Common myeloid progenitor, CD34-positive (primary cell): ENCODE data around the gene PPP2R5E.

ENCODE experiments used
- CTCF ChIA-PET: fragments of 350-600 bp; sonication (Branson Sonifier 250); formaldehyde crosslinking; loops from one replicate; lab custom pipeline; 2021; ENCODE audit warnings: antibody characterized with exemption; lab: Charles Lee
- POLR2A ChIA-PET: fragments of 350-600 bp; sonication (Branson Sonifier 250); formaldehyde crosslinking; loops from one replicate; lab custom pipeline; 2021; ENCODE audit warnings: antibody characterized with exemption; lab: Charles Lee
- DNase-seq, 3 donors: peaks; one replicate each; pipeline versions ENCODE4 v3.0.0 to v3.0.0-alpha.2; 2013
- H3K27ac ChIP-seq, 2 experiments: 1 replicate in 1 of 2; 2 replicates in 1 of 2; pipeline ENCODE4 v1.7.0; 2013; ENCODE audit warnings: inconsistent platforms in 2 of 2, low read length in 2 of 2, mild to moderate bottlenecking in 2 of 2, low read depth in 1 of 2, moderate library complexity in 1 of 2; ENCODE audit not compliant: severe bottlenecking in 2 of 2, insufficient read depth in 1 of 2, poor library complexity in 1 of 2
- H3K27me3 ChIP-seq, 5 experiments: replicated peaks in 2 of 5; 1 replicate in 3 of 5; 2 replicates in 2 of 5; pipeline versions ENCODE4 v1.6.1 to v1.7.0; 2013; ENCODE audit warnings: low read length in 4 of 5, mild to moderate bottlenecking in 2 of 5, moderate library complexity in 2 of 5, inconsistent platforms in 1 of 5; ENCODE audit not compliant: insufficient read depth in 5 of 5, control insufficient read depth in 4 of 5
- H3K36me3 ChIP-seq, 4 experiments: 1 replicate in 2 of 4; 2 replicates in 2 of 4; pipeline versions ENCODE4 v1.6.1 to v1.7.0; 2013; ENCODE audit warnings: low read length in 3 of 4, control low read depth in 1 of 4, mild to moderate bottlenecking in 1 of 4; ENCODE audit not compliant: control insufficient read depth in 4 of 4, insufficient read depth in 4 of 4
- H3K4me1 ChIP-seq, 4 experiments: 1 replicate in 3 of 4; 2 replicates in 1 of 4; pipeline versions ENCODE4 v1.6.1 to v1.7.1; 2013; ENCODE audit warnings: low read length in 3 of 4, mild to moderate bottlenecking in 3 of 4, control low read depth in 1 of 4, inconsistent platforms in 1 of 4, moderate library complexity in 1 of 4; ENCODE audit not compliant: control insufficient read depth in 4 of 4, insufficient read depth in 4 of 4; ENCODE audit errors: control extremely low read depth in 1 of 4
- H3K4me3 ChIP-seq, 7 experiments: 1 replicate in 4 of 7; 2 replicates in 3 of 7; pipeline versions ENCODE4 v1.5.1 to v1.7.0; 2013; ENCODE audit warnings: mild to moderate bottlenecking in 7 of 7, low read length in 6 of 7, moderate library complexity in 6 of 7, inconsistent platforms in 2 of 7, low read depth in 2 of 7, control low read depth in 1 of 7; ENCODE audit not compliant: insufficient read depth in 4 of 7, control insufficient read depth in 1 of 7; ENCODE audit errors: extremely low read depth in 1 of 7
- H3K9me3 ChIP-seq, 5 experiments: 1 replicate in 4 of 5; 2 replicates in 1 of 5; pipeline versions ENCODE4 v1.6.1 to v1.7.1; 2013; ENCODE audit warnings: low read length in 4 of 5, mild to moderate bottlenecking in 2 of 5, inconsistent platforms in 1 of 5, low read depth in 1 of 5, moderate library complexity in 1 of 5; ENCODE audit not compliant: control insufficient read depth in 4 of 5, insufficient read depth in 2 of 5; ENCODE audit errors: control extremely low read depth in 1 of 5
- WGBS: methylation state at CpG from one replicate; pipeline ENCODE4 v1.1.5; 2013; ENCODE audit not compliant: insufficient coverage; 5-methylcytosine and 5-hydroxymethylcytosine counted together

The PPP2R5E gene

DNA sequence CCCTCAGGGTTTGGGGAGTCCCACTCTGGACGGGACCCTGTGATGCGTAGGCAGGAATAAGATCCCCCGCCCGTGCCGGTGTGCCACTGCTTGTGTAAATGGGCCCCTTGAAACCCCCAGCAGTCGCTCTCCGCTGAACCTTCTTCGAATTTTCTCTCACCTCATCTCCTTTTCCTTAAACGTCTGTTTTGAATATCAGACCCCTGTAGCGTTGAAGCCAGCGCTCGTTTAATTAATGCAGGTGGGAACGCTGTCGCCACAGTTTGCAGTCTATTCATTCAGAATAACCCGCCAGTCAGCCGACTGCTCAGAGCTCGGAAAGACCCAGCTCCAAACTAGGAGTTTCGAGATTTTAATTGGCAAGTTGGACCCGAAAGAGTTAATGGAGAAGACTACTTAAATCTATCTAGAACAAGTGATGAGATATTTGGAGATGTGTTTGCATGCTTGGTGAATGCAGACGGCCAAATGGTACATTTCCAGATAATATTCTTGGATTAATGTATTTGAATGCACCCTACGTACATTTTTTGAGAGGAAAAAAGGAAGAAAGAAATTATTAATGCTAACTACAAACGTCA, 739 bp upstream of the PPP2R5E start:
- Histone ChIP-seq H3K4me3 (peak overlapping the region; percentile 86 to 98 (median 92)), H3K9me3 (no peaks in the 10 kb centered on the region), H3K27ac (peak overlapping the region; percentile 76 to 93), H3K4me1 (peaks cover 5 to 24% (median 14%) of the 10 kb centered on the region in 4 experiments), H3K36me3 (peaks cover 0 to 8% (median 5%) of the 10 kb centered on the region in 4 experiments), H3K27me3 (no peaks in the 10 kb centered on the region)
- ChIA-PET CTCF (interaction anchor here (0.8 to 2.1 kb wide), 8 partner anchors 10 to 226 kb away, joined by 3 to 8 read pairs (median 4); partner anchors contain the start of gene WDR89), POLR2A (interaction anchor here (0.5 to 1.6 kb wide), 4 partner anchors 11 to 106 kb away, joined by 3 to 4 read pairs (median 3); partner anchors contain the start of gene WDR89)
- no peak for DNase-seq
- 0% methylated on average over 15 of the region's 22 CpGs for WGBS

DNA sequence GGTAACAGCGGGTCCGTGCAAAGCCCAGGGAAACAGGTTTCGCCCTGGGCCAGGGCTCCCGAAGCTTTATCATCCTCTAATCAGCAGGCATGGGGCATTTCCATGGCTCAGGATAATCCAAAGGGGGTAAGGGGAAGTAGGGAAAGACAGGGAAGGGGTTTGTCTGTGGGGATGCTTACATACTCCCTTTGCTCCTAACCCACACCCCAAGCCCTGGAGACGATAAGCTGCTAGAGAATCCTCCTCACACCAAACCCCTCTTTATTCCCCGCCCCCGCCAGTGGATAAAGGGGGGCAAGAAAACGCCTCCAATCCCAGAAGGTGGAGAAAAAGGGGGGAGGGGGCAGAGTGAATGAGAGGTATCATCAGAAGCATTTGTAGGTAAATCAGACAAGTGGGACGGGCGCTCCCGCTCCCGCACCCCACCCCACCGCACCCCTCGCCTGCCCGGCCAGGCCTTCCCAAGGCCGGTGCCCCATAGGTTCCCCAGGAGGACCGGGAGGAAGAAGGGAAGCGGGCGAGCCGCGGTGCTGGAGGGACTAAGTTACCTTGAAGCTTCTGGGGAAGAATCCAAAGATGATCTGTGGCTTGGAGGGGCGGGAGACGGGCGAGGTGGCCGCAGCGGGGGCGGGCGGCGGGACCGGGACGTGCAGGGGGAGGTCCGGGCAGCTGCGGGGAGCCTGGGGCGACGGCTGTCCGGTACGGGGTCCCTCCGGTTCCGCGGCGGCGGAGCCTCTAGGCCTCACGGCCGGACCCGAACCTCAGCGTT, 762 bp downstream of the PPP2R5E start:
- POLR2A ChIA-PET = interaction anchor here (0.6 to 1.6 kb wide), 2 partner anchors 104 to 147 kb away, joined by 3 read pairs; no protein-coding TSS in a partner anchor
- H3K27me3 ChIP-seq = no peaks in the 10 kb centered on the region
- no peaks in the 10 kb centered on the region for H3K9me3 ChIP-seq
- DNase-seq = peak in 2 of 3 donors; percentile 18 to 30
- CTCF ChIA-PET = interaction anchor here (0.7 kb wide), 1 partner anchor 37 kb away, joined by 3 read pairs; no protein-coding TSS in a partner anchor
- peak overlapping the region; percentile 68 to 93 for H3K27ac ChIP-seq
- H3K4me1 ChIP-seq = peaks cover 5 to 24% (median 14%) of the 10 kb centered on the region in 4 experiments
- under 1% methylated on average over 33 of the region's 46 CpGs for WGBS
- H3K4me3 ChIP-seq = peak overlapping the region; percentile 86 to 98 (median 92)
- peaks cover 3 to 19% (median 9%) of the 10 kb centered on the region in 4 experiments for H3K36me3 ChIP-seq

DNA sequence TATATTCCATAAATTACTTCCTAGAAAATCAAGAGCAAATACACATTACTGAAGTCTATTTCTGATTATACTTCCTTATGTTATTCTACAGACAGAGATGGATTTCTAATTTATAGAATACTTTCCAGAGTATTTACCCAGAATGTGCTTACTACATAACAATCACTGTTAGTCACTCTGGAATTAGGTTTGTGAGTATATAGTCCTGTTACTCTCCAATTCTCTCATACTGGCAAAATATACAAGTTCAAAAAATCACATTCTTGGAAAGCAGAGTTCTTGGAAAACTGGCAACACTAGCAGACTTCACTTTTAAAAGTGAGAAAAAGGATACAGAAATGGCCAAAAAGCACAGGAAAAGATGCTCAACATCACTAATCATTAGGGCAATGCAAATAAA, 7.3 kb downstream of the PPP2R5E start:
- POLR2A ChIA-PET = no interaction called here
- H3K27ac ChIP-seq = no peak overlapping the region
- no peaks in the 10 kb centered on the region for H3K4me1 ChIP-seq
- H3K4me3 ChIP-seq = no peak overlapping the region
- no peaks in the 10 kb centered on the region for H3K9me3 ChIP-seq
- H3K36me3 ChIP-seq = peaks cover 7 to 35% (median 24%) of the 10 kb centered on the region in 4 experiments
- H3K27me3 ChIP-seq = no peaks in the 10 kb centered on the region
- no peak for DNase-seq
- CTCF ChIA-PET = no interaction called here

DNA sequence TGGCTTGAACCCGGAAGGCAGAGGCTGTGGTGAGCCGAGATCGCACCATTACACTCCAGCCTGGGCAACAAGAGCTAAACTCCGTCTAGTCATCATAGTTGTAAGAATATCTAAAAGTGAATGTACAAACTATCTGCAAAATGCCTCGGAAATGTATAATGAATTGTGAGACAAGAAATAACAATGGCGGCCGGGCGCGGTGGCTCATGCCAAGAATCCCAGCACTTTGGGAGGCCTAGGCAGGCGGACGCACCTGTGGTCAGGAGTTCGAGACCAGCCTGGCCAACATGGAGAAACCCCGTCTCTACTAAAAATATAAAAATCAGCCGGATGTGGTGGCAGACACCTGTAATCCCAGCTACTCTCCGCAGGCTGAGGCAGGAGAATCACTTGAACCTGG, 9.7 kb downstream of the PPP2R5E start:
- POLR2A ChIA-PET = interaction anchor here (1.2 kb wide), 1 partner anchor 10 kb away, joined by 3 read pairs; the partner anchor contains the start of gene PPP2R5E
- peaks cover 7 to 27% (median 18%) of the 10 kb centered on the region in 4 experiments for H3K36me3 ChIP-seq
- no peaks in the 10 kb centered on the region for H3K9me3 ChIP-seq
- WGBS = 97% methylated on average over 14 of the region's 15 CpGs
- no peak overlapping the region for H3K27ac ChIP-seq
- CTCF ChIA-PET = interaction anchor here (1.5 kb wide), 1 partner anchor 10 kb away, joined by 3 read pairs; the partner anchor contains the start of gene PPP2R5E
- no peak overlapping the region for H3K4me3 ChIP-seq
- H3K4me1 ChIP-seq = no peaks in the 10 kb centered on the region
- H3K27me3 ChIP-seq = no peaks in the 10 kb centered on the region
- no peak for DNase-seq

DNA sequence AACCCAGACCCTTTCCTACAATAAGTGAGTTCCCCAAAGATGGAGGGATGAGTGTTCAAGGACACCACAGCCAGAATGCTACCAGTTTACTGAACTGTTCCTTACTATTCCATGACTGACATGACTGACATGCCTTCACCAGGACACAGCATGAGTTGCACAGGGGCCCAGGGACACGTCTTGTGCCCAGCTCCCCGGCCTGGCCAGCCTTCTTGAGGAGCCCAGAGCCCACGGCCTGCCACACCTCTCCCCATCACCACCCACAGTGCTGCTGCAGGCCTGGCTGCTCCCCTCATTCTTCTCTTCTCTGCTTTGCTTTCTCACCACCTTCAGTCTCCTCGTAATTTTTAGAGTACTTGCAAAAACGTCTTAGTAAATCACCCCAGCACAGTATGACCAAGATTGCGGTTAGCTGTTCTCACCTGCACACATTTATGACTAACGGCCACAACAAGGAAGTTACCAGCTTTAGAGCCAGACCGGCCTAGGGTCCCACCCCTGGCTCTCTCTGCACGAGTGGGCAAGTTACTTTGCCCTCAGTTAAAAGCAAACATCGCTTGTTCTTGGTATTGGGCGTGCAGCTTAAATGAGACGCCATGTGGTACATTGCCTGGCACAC, 18.5 kb downstream of the PPP2R5E start:
- 87% methylated on average over 12 of the region's 12 CpGs for WGBS
- POLR2A ChIA-PET = no interaction called here
- CTCF ChIA-PET = interaction anchor here (1.3 kb wide), 1 partner anchor 11 kb away, joined by 4 read pairs; no protein-coding TSS in a partner anchor

DNA sequence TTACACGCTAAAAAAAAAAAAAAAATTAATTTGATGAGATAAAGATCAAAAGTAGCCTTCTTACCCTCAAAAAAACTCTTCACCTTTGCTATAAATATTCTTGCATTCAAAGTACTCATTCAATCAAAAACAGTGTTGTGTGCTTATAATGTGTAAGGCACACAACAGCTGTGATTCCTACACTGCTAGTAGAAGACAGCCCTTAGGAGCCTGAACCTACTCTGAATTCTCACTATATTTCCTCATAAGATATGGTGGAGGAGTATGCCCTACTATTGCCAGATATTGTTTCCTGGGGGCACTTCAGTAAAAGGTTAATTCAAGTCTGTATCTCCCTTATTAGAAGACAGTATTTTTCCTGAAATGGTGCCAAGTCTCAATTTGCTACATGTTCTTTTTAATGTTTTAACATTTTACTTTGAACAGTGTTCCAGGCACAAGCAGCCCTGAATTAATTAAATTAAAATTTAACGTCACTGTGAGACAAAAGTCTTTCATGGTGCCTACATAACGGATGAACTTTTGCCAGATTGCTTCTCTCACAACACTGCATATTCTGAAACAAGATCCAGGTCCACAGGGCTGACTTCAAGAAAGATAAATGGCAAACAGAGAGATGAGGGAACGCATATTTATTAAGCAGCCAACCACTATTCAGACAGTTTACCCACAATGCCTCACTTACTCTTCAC, 19.3 kb downstream of the PPP2R5E start:
- Histone ChIP-seq H3K9me3 (no peaks in the 10 kb centered on the region), H3K27ac (no peak overlapping the region), H3K27me3 (no peaks in the 10 kb centered on the region), H3K4me1 (no peaks in the 10 kb centered on the region), H3K36me3 (peaks cover 6 to 10% (median 8%) of the 10 kb centered on the region in 4 experiments), H3K4me3 (no peak overlapping the region)
- DNase-seq = no peak
- CTCF ChIA-PET = no interaction called here
- POLR2A ChIA-PET = no interaction called here
- 100% methylated on average over 3 of the region's 4 CpGs for WGBS

More for the DNA sequence above, 18.5 kb downstream of the PPP2R5E start:
- Histone ChIP-seq H3K36me3 (peaks cover 6 to 10% (median 9%) of the 10 kb centered on the region in 4 experiments), H3K4me1 (no peaks in the 10 kb centered on the region), H3K27me3 (no peaks in the 10 kb centered on the region), H3K9me3 (no peaks in the 10 kb centered on the region), H3K27ac (no peak overlapping the region), H3K4me3 (no peak overlapping the region)
- peak in 2 of 3 donors; percentile 5 to 13 for DNase-seq
